SK-N-SH (cell line): Measurements from ENCODE around the gene PLXND1. TPM values are rescaled to one million over a fixed set of nuclear protein-coding genes. Genes with fewer than 3 reads are reported as not detected.

Experiments
- CTCF ChIA-PET: fragments of 300-600, 350-600 bp; formaldehyde crosslinking; extraction: SDS; loops from one replicate; lab custom pipeline; 2021; lab: Yijun Ruan, JAX
- POLR2A ChIA-PET: fragments of 350-600 bp; sonication (Branson Sonifier 250); formaldehyde crosslinking; extraction: SDS; loops from one replicate; lab custom pipeline; 2020; ENCODE audit warnings: antibody characterized with exemption, inconsistent platforms; lab: Yijun Ruan, JAX
- DNase-seq: peaks from one replicate; pipeline ENCODE4 v3.0.0; 2012
- H2AFZ ChIP-seq: fragments of 200-600 bp; sonication (generic); 2 replicates; pipeline ENCODE4 v1.8.1; 2016; ENCODE audit warnings: antibody characterized with exemption, mild to moderate bottlenecking, low read depth
- H3F3A ChIP-seq: fragments of 200-600 bp; sonication (generic); replicated peaks from 2 replicates; pipeline ENCODE3; 2016; ENCODE audit warnings: antibody characterized with exemption, mild to moderate bottlenecking; ENCODE audit not compliant: insufficient read depth
- H3K27ac ChIP-seq, 2 experiments: fragments of 200-500 bp in 1 of 2; fragments of 200-600 bp in 1 of 2; sonication (Bioruptor generic) in 1 of 2; sonication (generic), shearing (Covaris generic) in 1 of 2; 2 replicates each; pipeline versions ENCODE4 v1.5.1 to v1.6.1; 2014 to 2016; ENCODE audit warnings: low read depth in 2 of 2, inconsistent platforms in 1 of 2, low read length in 1 of 2, mild to moderate bottlenecking in 1 of 2, mixed read lengths in 1 of 2
- H3K27me3 ChIP-seq: fragments of 200-600 bp; sonication (generic), shearing (Covaris generic); 2 replicates; pipeline ENCODE4 v1.6.1; 2016; ENCODE audit warnings: mixed run types; ENCODE audit not compliant: insufficient read depth
- H3K36me3 ChIP-seq, 2 experiments: fragments of 200-500 bp in 1 of 2; fragments of 200-600 bp in 1 of 2; sonication (Bioruptor generic) in 1 of 2; sonication (generic) in 1 of 2; replicated peaks in 1 of 2; 2 replicates each; pipeline versions ENCODE3 to v1.5.1; 2014 to 2016; ENCODE audit warnings: low read length in 1 of 2, mild to moderate bottlenecking in 1 of 2; ENCODE audit not compliant: insufficient read depth in 2 of 2, control insufficient read depth in 1 of 2
- H3K4me1 ChIP-seq, 2 experiments: fragments of 200-500 bp in 1 of 2; fragments of 200-600 bp in 1 of 2; sonication (Bioruptor generic) in 1 of 2; sonication (generic), shearing (Covaris generic) in 1 of 2; 2 replicates each; pipeline versions ENCODE4 v1.5.1 to v1.6.1; 2014 to 2016; ENCODE audit warnings: low read depth in 1 of 2, low read length in 1 of 2, mixed run types in 1 of 2; ENCODE audit not compliant: insufficient read depth in 2 of 2, control insufficient read depth in 1 of 2
- H3K4me2 ChIP-seq: fragments of 200-600 bp; sonication (generic), shearing (Covaris generic); 2 replicates; pipeline ENCODE4 v1.6.1; 2017; ENCODE audit warnings: mixed run types
- H3K4me3 ChIP-seq, 2 experiments: fragments of 200-500 bp in 1 of 2; fragments of 200-600 bp in 1 of 2; sonication (Bioruptor generic) in 1 of 2; sonication (generic), shearing (Covaris generic) in 1 of 2; 2 replicates each; pipeline versions ENCODE4 v1.5.1 to v1.8.1; 2014 to 2016; ENCODE audit warnings: low read depth in 2 of 2, inconsistent platforms in 1 of 2, low read length in 1 of 2, mild to moderate bottlenecking in 1 of 2, mixed read lengths in 1 of 2, moderate library complexity in 1 of 2
- H3K79me2 ChIP-seq: fragments of 200-600 bp; sonication (generic); 2 replicates; pipeline ENCODE4 v1.8.1; 2017; ENCODE audit warnings: mild to moderate bottlenecking; ENCODE audit not compliant: insufficient read depth
- H3K9ac ChIP-seq: fragments of 200-600 bp; sonication (generic); 2 replicates; pipeline ENCODE4 v1.6.1; 2017; ENCODE audit warnings: mixed run types
- H3K9me2 ChIP-seq: fragments of 200-600 bp; sonication (generic); 2 replicates; pipeline ENCODE4 v1.6.1; 2017; ENCODE audit warnings: mixed run types
- H3K9me3 ChIP-seq: fragments of 200-600 bp; sonication (generic); 2 replicates; pipeline ENCODE4 v1.6.1; 2017; ENCODE audit warnings: mixed run types, mild to moderate bottlenecking, moderate library complexity
- H4K20me1 ChIP-seq: fragments of 200-600 bp; sonication (generic); 2 replicates; pipeline ENCODE4 v1.6.1; 2017; ENCODE audit warnings: mild to moderate bottlenecking, mixed run types; ENCODE audit not compliant: insufficient read depth
- CHD2 ChIP-seq: fragments of 150-350 bp; IDR thresholded peaks from 2 replicates; pipeline ENCODE4 v1.6.1; 2018; ENCODE audit warnings: low read length; ENCODE audit not compliant: partially characterized antibody
- EZH2phosphoT487 ChIP-seq: fragments of 200-600 bp; sonication (generic); IDR thresholded peaks from 2 replicates; pipeline ENCODE4 v1.6.1; 2017; ENCODE audit warnings: low read depth, mixed run types, mild to moderate bottlenecking, antibody characterized with exemption, moderate library complexity, borderline replicate concordance
- FOSL2 ChIP-seq: IDR thresholded peaks from 2 replicates; pipeline ENCODE4 v1.4.0; 2012; ENCODE audit warnings: low read depth, mild to moderate bottlenecking, moderate library complexity, borderline replicate concordance
- GABPA ChIP-seq: IDR thresholded peaks from 2 replicates; pipeline ENCODE4 v1.4.0; 2012; ENCODE audit warnings: low read depth, mild to moderate bottlenecking
- GATA2 ChIP-seq: sonication (generic); formaldehyde crosslinking; IDR thresholded peaks from 2 replicates; pipeline ENCODE4 v1.5.0; 2020; ENCODE audit warnings: mild to moderate bottlenecking, missing genetic modification reagents
- MXI1 ChIP-seq: IDR thresholded peaks from 2 replicates; pipeline ENCODE4 v1.6.1; 2012; ENCODE audit warnings: mild to moderate bottlenecking, low read depth, low read length, improper control_type of control experiment
- POLR2AphosphoS5 ChIP-seq: IDR thresholded peaks from 2 replicates; pipeline ENCODE4 v1.6.1; 2012; ENCODE audit warnings: low read depth, low read length
- RAD21 ChIP-seq: IDR thresholded peaks from 2 replicates; pipeline ENCODE4 v1.6.1; 2012; ENCODE audit warnings: mild to moderate bottlenecking, low read length
- RCOR1 ChIP-seq: fragments of 150-350 bp; IDR thresholded peaks from 2 replicates; pipeline ENCODE4 v1.6.1; 2017; ENCODE audit warnings: antibody characterized with exemption, low read length
- REST ChIP-seq: IDR thresholded peaks from 2 replicates; pipeline ENCODE4 v1.6.1; 2012; ENCODE audit warnings: mild to moderate bottlenecking, low read depth, low read length, moderate library complexity
- SMC3 ChIP-seq: IDR thresholded peaks from 2 replicates; pipeline ENCODE4 v1.6.1; 2012; ENCODE audit warnings: low read depth, low read length, improper control_type of control experiment
- USF1 ChIP-seq: IDR thresholded peaks from 2 replicates; pipeline ENCODE4 v1.4.0; 2012; ENCODE audit warnings: low read depth, borderline replicate concordance
- YY1 ChIP-seq: IDR thresholded peaks from 2 replicates; pipeline ENCODE4 v1.4.0; 2012; ENCODE audit warnings: low read depth, mild to moderate bottlenecking
- ZBTB33 ChIP-seq: IDR thresholded peaks from 2 replicates; pipeline ENCODE4 v1.4.0; 2012; ENCODE audit warnings: low read depth, borderline replicate concordance
- WGBS: methylation state at CpG from one replicate; pipeline ENCODE4 v1.1.6; 2017; ENCODE audit warnings: low lambda C conversion rate; 5-methylcytosine and 5-hydroxymethylcytosine counted together
- polyA plus RNA-seq, 3 experiments: library from polyadenylated mRNA; depleted of rRNA; stranded (reverse); fragments of >200 nt; gene quantifications; 2 replicates each; pipeline ENCODE4 v1.2.3, GENCODE V29; 2012
- TF ChIP-seq, protein P1 (sequence below): IDR thresholded peaks from 2 replicates; pipeline ENCODE4 v1.4.0; 2012; ENCODE audit warnings: low read depth

The PLXND1 gene
- polyA plus RNA-seq, 1 of the 3 experiments (the other 2 are of a cell fraction): 53.5 TPM

DNA sequence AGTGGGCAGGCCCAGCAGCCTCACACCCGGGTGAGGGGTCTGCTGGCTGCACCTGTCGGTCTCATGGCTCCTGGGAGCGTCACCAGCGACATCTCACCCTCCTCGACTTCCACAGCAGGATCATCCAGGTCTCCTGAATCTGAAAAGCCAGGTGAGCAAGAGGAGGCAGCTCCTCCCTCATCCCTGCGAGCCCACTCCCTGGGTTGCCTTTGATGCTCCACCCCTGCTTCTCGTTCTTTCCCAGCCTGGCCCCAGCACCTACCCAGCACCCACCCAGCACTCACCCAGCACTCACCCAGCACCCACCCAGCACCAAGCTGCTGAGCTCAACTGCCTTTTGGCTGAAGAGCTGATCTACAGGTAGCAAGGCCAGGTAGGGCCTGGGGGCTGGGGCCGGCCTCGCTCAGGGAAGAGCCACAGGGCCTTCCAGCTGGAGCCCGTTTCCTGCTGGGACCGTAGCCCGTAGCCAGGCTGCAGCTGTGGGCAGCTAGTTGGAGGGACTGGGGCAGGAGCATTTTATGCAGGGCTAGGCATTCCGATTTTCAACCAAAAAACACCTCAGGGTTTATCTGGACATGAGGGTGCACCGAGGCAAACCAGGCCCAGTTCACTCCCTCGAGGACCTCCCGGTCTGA lies 63.2 kb downstream of the PLXND1 start, which contains the start of gene H1-8:
Gene H1-8, plus strand, starts transcription at position 20 of the 635 bp plus-strand sequence. Its CDS starts 44 bp downstream, at position 64.
- Histone ChIP-seq H3F3A (no peaks in the 10 kb centered on the region), H3K9me3 (no peaks in the 10 kb centered on the region), H3K4me1 (no peaks in the 10 kb centered on the region), H3K27ac (no peak within 1 kb of the TSS), H3K9me2 (no peaks in the 10 kb centered on the region), H3K79me2 (no peaks in the 10 kb centered on the region)
- no peak for DNase-seq
- CTCF ChIA-PET: interaction anchor here (1.8 kb wide), 1 partner anchor 53 kb away, joined by 5 read pairs; no protein-coding TSS in a partner anchor
- TF ChIP-seq CHD2 (no peak), GATA2 (CRISPR knock-in tag) (no peak), GABPA (no peak), REST (no peak), EZH2phosphoT487 (no peak), YY1 (no peak), SMC3 (no peak), ZBTB33 (no peak), RCOR1 (no peak), FOSL2 (no peak), POLR2AphosphoS5 (no peak), MXI1 (no peak), USF1 (no peak), RAD21 (no peak)
- TF ChIP-seq, protein P1, sequence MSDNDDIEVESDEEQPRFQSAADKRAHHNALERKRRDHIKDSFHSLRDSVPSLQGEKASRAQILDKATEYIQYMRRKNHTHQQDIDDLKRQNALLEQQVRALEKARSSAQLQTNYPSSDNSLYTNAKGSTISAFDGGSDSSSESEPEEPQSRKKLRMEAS: no peak
- TF ChIP-seq, all 33 proteins: peak for 0
- Histone ChIP-seq H3K4me2 (no peak within 1 kb of the TSS), H3K36me3 (no peaks in the 10 kb centered on the region), H2AFZ (no peak within 1 kb of the TSS), H3K27me3 (no peaks in the 10 kb centered on the region), H3K9ac (no peak within 1 kb of the TSS), H3K4me3 (no peak within 1 kb of the TSS), H4K20me1 (no peaks in the 10 kb centered on the region)
- WGBS: 81% methylated on average over 7 of the region's 16 CpGs
- POLR2A ChIA-PET: interaction anchor here (0.5 kb wide), 1 partner anchor 22 kb away, joined by 3 read pairs; no protein-coding TSS in a partner anchor
